SK-N-SH treated with all-trans-retinoic acid at 6 μM for 48 hours (cell line): ENCODE measurements around the gene PRB4.

Experiments
- ARNTL ChIP-seq: fragments of 450-650 bp; formaldehyde crosslinking; IDR thresholded peaks from 2 replicates; pipeline ENCODE4 v1.5.0; 2020; ENCODE audit warnings: low read depth, mild to moderate bottlenecking, moderate library complexity, borderline replicate concordance
- ISL1 ChIP-seq: fragments of 250-450 bp; sonication (Bioruptor Pico); IDR thresholded peaks from 2 replicates; pipeline ENCODE4 v2.1.2; 2022; ENCODE audit warnings: mild to moderate bottlenecking, moderate library complexity
- OSR1 ChIP-seq: fragments of 250-450 bp; sonication (Bioruptor Pico); IDR thresholded peaks from 2 replicates; pipeline ENCODE4 v1.8.0; 2022; ENCODE audit warnings: moderate library complexity, mild to moderate bottlenecking, inconsistent platforms
- ZFP30 ChIP-seq: fragments of 450-650 bp; formaldehyde crosslinking; IDR thresholded peaks from 2 replicates; pipeline ENCODE4 v1.5.0; 2022; ENCODE audit warnings: mild to moderate bottlenecking, moderate library complexity

DNA sequence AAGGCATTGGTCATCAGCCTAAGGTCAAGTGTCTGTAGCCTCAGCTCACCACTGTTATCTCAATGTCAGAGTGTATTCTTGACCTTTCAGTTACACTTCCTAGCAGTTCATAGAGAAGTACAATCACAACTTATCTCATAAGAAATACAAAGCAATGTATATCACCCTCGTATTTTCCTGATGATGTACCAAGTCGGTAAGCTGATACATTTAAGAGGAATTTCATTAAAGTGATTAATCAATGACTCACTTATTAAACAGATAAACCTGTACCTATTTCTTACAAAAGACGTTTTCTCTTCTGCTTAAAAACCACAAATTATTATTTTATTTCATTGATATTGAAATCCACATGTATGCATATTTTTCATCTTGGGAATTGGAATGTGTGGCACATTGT is 36.8 kb downstream of the PRB4 start:
- no peak for TF ChIP-seq OSR1
- no peak for TF ChIP-seq ISL1 (CRISPR knock-in tag)
- TF ChIP-seq ZFP30 (CRISPR knock-in tag), result no peak
- no peak for TF ChIP-seq ARNTL (CRISPR knock-in tag)
